GM21367 (cell line): Measurements from ENCODE around the gene SGO2.
"Not testable (repeated sequence)": the region's sequence is repeated elsewhere in the genome, so short reads cannot be mapped to it uniquely, and the experiment has no call there.

Experiments
- ATAC-seq: cut with Tn5 transposase; IDR thresholded peaks from one replicate; pipeline ENCODE4 v1.9.1; 2021; ENCODE audit not compliant: unreplicated experiment

The SGO2 gene

GRCh38 chr2:200617156-200618053 lies 91.4 kb downstream of the SGO2 start:
- no peak for ATAC-seq

- no peak for ATAC-seq
Measured at GRCh38 chr2:200618054-200618419, 92.0 kb downstream of the SGO2 start.

- ATAC-seq: no peak
Measured at GRCh38 chr2:200618590-200619021, 92.6 kb downstream of the SGO2 start.

GRCh38 chr2:200619279-200619678 lies 93.3 kb downstream of the SGO2 start:
- no peak for ATAC-seq

- ATAC-seq: no peak
Measured at GRCh38 chr2:200620606-200621390, 94.8 kb downstream of the SGO2 start.

- no peak for ATAC-seq
Measured at GRCh38 chr2:200622106-200622505, 96.1 kb downstream of the SGO2 start.

- no peak for ATAC-seq
Measured at GRCh38 chr2:200624026-200624425, 98.0 kb downstream of the SGO2 start.

GRCh38 chr2:200624658-200625057 lies 98.7 kb downstream of the SGO2 start:
- no peak for ATAC-seq

- ATAC-seq: no peak
Measured at GRCh38 chr2:200625282-200625681, 99.3 kb downstream of the SGO2 start.

- no peak for ATAC-seq
Measured at GRCh38 chr2:200625958-200626363, 100.0 kb downstream of the SGO2 start.

GRCh38 chr2:200627110-200627770 lies 101.2 kb downstream of the SGO2 start:
- ATAC-seq: no peak

- not testable (repeated sequence) for ATAC-seq
Measured at GRCh38 chr2:200628461-200628860, 102.5 kb downstream of the SGO2 start.

- no peak for ATAC-seq
Measured at GRCh38 chr2:200631287-200631686, 105.3 kb downstream of the SGO2 start.
